LoVo (cell line): ENCODE measurements around the gene THAP8.

ENCODE experiments used
- DNase-seq: peaks from one replicate; pipeline ENCODE4 v3.0.0-alpha.2; 2016; ENCODE audit warnings: low spot score

THAP8 gene

DNA sequence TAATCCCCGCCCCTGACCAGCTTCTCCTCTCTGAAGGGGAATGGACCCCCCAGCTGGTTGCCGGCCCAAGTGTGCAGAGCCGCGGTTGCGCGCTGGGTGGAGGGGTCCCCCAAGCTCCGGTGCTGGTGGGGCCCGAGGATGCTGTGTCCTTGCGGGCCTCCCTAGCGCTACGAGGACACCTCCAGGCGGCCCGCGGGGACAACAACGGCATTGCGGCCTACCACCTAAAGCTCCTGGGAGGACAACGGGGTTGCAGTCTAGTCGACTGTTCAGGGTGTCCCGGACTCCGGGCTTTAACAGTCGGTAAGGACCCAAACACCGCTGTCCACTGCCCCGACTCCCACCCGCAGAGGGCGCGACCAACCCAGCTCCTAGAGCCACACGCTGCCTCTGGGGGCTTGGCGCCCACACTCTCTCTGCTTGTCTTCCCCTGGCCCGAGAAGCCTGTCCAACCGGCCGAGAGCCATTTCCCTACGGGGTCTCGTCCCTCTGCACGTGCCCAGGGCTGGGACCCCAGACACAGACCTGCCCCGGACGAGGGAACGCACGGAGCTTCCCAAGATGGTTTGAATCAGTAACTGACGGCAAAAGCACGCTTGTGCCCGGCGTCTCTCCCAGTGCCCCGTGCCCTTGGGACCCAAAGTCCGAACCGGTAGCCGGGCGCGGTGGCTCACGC, 60.0 kb downstream of the THAP8 start:
- no peak for DNase-seq

DNA sequence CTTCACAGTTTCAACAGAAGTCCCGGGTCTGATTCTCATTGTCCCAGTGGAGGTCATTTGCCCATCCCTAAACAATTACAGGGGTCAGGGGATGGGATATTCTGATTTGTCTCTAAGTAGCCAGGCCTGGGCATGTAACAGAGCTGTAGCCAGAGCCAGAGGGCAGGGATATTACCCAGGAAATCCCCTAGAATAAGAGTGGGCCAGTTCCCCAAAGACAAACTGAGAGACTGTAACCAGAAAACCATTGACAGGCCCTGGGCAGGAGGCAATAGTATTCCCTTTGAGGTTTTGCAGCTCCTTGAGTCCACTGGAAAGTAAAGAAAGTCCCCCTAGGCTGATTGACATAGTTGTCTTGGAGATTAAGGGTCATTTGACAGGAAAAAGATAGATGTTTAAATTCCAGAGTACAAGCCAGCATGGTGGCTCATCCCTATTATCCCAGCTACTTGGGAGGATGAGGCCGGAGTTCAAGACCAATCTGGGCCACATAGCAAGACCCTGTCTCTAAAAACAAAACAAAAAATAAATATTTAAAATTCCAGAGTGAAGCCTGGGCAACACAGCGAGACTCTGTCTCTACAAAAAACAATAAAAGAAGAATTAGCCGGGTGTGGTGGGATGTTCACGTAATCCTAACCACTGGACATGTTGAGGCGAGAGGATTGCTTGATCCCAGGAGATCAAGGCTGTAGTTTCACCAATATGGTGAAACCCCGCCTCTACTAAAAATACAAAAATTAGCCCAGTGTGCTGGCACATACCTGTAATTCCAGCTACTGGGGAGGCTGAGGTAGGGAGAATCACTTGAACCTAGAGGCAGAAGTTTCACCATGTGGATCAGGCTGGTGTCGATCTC, 60.9 kb downstream of the THAP8 start:
- no peak for DNase-seq

DNA sequence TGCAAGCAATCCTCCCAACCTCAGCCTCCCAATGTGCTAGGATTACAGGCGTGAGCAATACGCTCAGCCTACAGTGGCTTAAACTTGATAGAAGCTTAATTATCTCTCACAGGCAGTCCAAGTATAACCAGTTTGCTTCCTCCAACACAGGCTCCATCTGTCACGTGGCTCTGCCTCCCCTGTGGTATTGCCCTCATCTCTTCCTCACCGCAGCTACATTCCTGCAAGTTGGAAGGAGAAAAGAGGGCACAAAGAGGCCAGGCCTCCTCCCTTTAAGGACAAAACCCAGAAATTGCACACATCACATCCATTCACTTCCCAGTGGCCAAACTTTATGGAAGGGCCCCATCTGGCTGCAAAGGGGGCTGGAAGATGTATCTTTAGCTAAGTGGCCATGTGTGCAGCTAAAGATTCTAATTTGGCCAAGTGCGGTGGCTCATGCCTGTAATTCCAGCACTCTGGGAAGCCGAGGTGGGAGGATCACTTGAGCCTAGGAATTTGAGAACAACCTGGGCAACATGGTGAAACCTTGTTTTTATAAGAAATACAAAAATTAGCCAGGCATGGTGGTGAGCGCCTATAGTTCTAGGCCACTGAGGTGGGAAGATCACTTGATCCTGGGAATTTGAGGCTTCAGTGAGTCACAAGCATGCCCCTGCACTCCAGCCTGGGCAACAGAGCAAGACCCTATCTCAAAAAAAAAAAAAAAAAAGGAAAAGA, 62.2 kb downstream of the THAP8 start:
- no peak for DNase-seq

- DNase-seq, result no peak
Observed at GRCh38 chr19:35990771-35991730, 63.0 kb downstream of the THAP8 start.

GRCh38 chr19:35990156-35990555, 63.9 kb downstream of the THAP8 start:
- DNase-seq, result no peak

DNA sequence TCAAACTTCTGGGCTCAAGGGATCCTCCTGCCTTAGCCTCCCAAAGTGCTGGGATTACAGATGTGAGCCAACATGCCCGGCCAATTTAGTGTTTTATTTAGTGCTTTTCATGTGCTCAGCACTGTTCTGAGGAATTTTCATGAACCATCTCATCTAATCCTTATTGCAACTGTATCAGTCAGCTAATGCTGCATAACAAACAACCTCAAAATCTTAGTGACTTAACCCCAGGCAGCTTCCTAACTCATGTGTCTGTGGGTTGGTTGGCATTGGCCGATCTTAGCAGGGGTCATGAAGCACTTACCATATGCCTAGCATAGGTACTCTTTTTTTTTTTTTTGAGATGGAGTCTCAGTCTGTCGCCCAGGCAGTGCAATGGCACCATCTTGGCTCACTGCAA, 65.3 kb downstream of the THAP8 start:
- no peak for DNase-seq

DNA sequence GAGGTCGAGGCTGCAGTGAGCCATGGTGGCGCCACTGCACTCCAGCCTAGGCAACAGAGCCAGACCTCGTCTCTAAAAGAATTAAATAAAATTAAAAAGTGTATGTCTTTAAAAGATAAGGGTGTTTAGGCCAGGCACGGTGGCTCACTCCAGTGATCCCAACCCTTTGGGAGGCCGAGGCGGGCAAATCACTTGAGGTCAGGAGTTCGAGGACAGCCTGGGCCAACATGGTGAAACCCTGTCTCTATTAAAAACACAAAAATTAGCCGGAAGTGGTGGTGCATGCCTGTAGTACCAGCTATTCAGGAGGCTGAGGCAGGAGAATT, 66.6 kb downstream of the THAP8 start:
- no peak for DNase-seq

GRCh38 chr19:35986664-35987570, 67.2 kb downstream of the THAP8 start:
- peak; percentile 18 for DNase-seq

GRCh38 chr19:35986111-35986510, 68.0 kb downstream of the THAP8 start:
- DNase-seq, result no peak
